HCT116 (cell line): Measurements from ENCODE around the gene TMEM182. TPM values are rescaled to one million over a fixed set of nuclear protein-coding genes. Genes with fewer than 3 reads are reported as not detected.

ENCODE experiments used
- ATAC-seq: fragments of 200-7000 bp; cut with Tn5 transposase; 2 replicates; pipeline ENCODE4 v1.9.1; 2020; ENCODE audit warnings: mild to moderate bottlenecking, moderate library complexity
- BruUV-seq: library from RNA; stranded (reverse); fragments of 400-500 nt; replicated peaks from 2 replicates; lab custom pipeline; 2021; lab: Mats Ljungman, UMichigan
- CTCF ChIA-PET: fragments of 300-600 bp; sonication (Branson Sonifier 250); formaldehyde crosslinking; loops from one replicate; lab custom pipeline; 2021; ENCODE audit warnings: antibody characterized with exemption; lab: Charles Lee
- POLR2A ChIA-PET: fragments of 300-600, 350-600 bp; sonication (Branson Sonifier 250); formaldehyde crosslinking; loops from one replicate; lab custom pipeline; 2021; ENCODE audit warnings: antibody characterized with exemption; lab: Charles Lee
- RAD21 ChIA-PET, 2 experiments: fragments of 300-600 bp; sonication (Branson Sonifier 250); formaldehyde crosslinking; loops; one replicate each; lab custom pipeline; 2023; ENCODE audit warnings: low total read pairs in 2 of 2; ENCODE audit not compliant: uncharacterized antibody in 2 of 2, unreplicated experiment in 2 of 2, low non-redundant PET in 1 of 2; lab: Charles Lee
- DNase-seq: peaks from one replicate; pipeline ENCODE4 v3.0.0-alpha.2; 2010; ENCODE audit warnings: low read depth, low spot score
- H2AFZ ChIP-seq: fragments of 200-600 bp; shearing (Covaris generic), sonication (generic); 2 replicates; pipeline ENCODE4 v1.6.1; 2017; ENCODE audit warnings: low read depth, mixed run types, mixed read lengths, antibody characterized with exemption, low read length; ENCODE audit not compliant: poor library complexity, severe bottlenecking
- H3K27ac ChIP-seq: 2 replicates; pipeline ENCODE4 v1.5.1; 2012; ENCODE audit warnings: low read depth, low read length
- H3K27me3 ChIP-seq: fragments of 200-600 bp; sonication (generic); 2 replicates; pipeline ENCODE4 v1.6.1; 2016; ENCODE audit warnings: mixed run types, low read length, mixed read lengths; ENCODE audit not compliant: insufficient read depth
- H3K36me3 ChIP-seq, 2 experiments: fragments of 200-500 bp in 1 of 2; fragments of 200-600 bp in 1 of 2; sonication (Bioruptor generic) in 1 of 2; sonication (generic) in 1 of 2; 2 replicates each; pipeline versions ENCODE4 v1.5.1 to v1.6.1; 2014 to 2016; ENCODE audit warnings: low read length in 2 of 2, inconsistent platforms in 1 of 2, mixed read lengths in 1 of 2, mixed run types in 1 of 2; ENCODE audit not compliant: insufficient read depth in 2 of 2, control insufficient read depth in 1 of 2
- H3K4me1 ChIP-seq, 2 experiments: fragments of 200-600 bp in 1 of 2; sonication (generic) in 1 of 2; 2 replicates each; pipeline versions ENCODE4 v1.5.1 to v1.6.1; 2012 to 2017; ENCODE audit warnings: low read length in 2 of 2, inconsistent platforms in 1 of 2, mild to moderate bottlenecking in 1 of 2, mixed read lengths in 1 of 2, mixed run types in 1 of 2, moderate library complexity in 1 of 2; ENCODE audit not compliant: insufficient read depth in 2 of 2, control insufficient read depth in 1 of 2
- H3K4me2 ChIP-seq: fragments of 200-600 bp; sonication (generic); 2 replicates; pipeline ENCODE4 v1.6.1; 2017; ENCODE audit warnings: mixed run types, low read length, mixed read lengths
- H3K4me3 ChIP-seq, 2 experiments: fragments of 200-600 bp in 1 of 2; sonication (generic) in 1 of 2; replicated peaks in 1 of 2; 2 replicates each; pipeline ENCODE4 v1.5.1; 2011 to 2016; ENCODE audit warnings: low read length in 2 of 2, control low read depth in 1 of 2, low read depth in 1 of 2, mild to moderate bottlenecking in 1 of 2, mixed read lengths in 1 of 2, mixed run types in 1 of 2
- H3K79me2 ChIP-seq: fragments of 200-600 bp; sonication (generic); 2 replicates; pipeline ENCODE4 v1.6.1; 2017; ENCODE audit warnings: mild to moderate bottlenecking, mixed run types, low read length, moderate library complexity, mixed read lengths; ENCODE audit not compliant: insufficient read depth
- H3K9ac ChIP-seq: fragments of 200-600 bp; sonication (generic); 2 replicates; pipeline ENCODE4 v1.6.1; 2016; ENCODE audit warnings: low read length, mixed read lengths
- H3K9me2 ChIP-seq: fragments of 200-600 bp; sonication (generic), shearing (Covaris generic); 2 replicates; pipeline ENCODE4 v1.6.1; 2017; ENCODE audit warnings: mixed run types, mild to moderate bottlenecking, moderate library complexity; ENCODE audit not compliant: insufficient read depth
- H3K9me3 ChIP-seq, 2 experiments: fragments of 200-500 bp in 1 of 2; fragments of 200-600 bp in 1 of 2; sonication (Bioruptor generic) in 1 of 2; sonication (generic) in 1 of 2; 2 replicates each; pipeline ENCODE4 v1.6.1; 2014 to 2017; ENCODE audit warnings: low read length in 2 of 2, mixed read lengths in 2 of 2, inconsistent platforms in 1 of 2, low read depth in 1 of 2, mild to moderate bottlenecking in 1 of 2, mixed run types in 1 of 2, moderate library complexity in 1 of 2; ENCODE audit not compliant: control insufficient read depth in 1 of 2, insufficient read depth in 1 of 2
- H4K20me1 ChIP-seq: fragments of 200-600 bp; sonication (generic), shearing (Covaris generic); 2 replicates; pipeline ENCODE4 v1.6.1; 2017; ENCODE audit warnings: mixed run types, mild to moderate bottlenecking, moderate library complexity; ENCODE audit not compliant: insufficient read depth
- EZH2phosphoT487 ChIP-seq: fragments of 200-600 bp; IDR thresholded peaks from 2 replicates; pipeline ENCODE4 v1.6.1; 2018; ENCODE audit warnings: antibody characterized with exemption, borderline replicate concordance
- FOSL1 ChIP-seq: IDR thresholded peaks from 2 replicates; pipeline ENCODE4 v1.6.1; 2012; ENCODE audit warnings: low read depth
- JUND ChIP-seq: IDR thresholded peaks from 2 replicates; pipeline ENCODE4 v1.6.1; 2012
- POLR2A ChIP-seq: IDR thresholded peaks from 2 replicates; pipeline ENCODE4 v1.7.0; 2011; ENCODE audit warnings: borderline replicate concordance; ENCODE audit not compliant: insufficient read depth, insufficient read length; ENCODE audit errors: extremely low read depth
- SP1 ChIP-seq: IDR thresholded peaks from 2 replicates; pipeline ENCODE4 v1.6.1; 2012; ENCODE audit warnings: low read depth
- TCF7L2 ChIP-seq: IDR thresholded peaks from 2 replicates; pipeline ENCODE4 v1.7.0; 2011; ENCODE audit warnings: borderline replicate concordance, inconsistent platforms; ENCODE audit not compliant: insufficient read depth, insufficient read length; ENCODE audit errors: extremely low read depth
- YY1 ChIP-seq: IDR thresholded peaks from 2 replicates; pipeline ENCODE4 v1.6.1; 2011; ENCODE audit warnings: low read length, low read depth, moderate library complexity, mild to moderate bottlenecking; ENCODE audit not compliant: insufficient replicate concordance; ENCODE audit errors: extremely low read depth
- ZFX ChIP-seq: fragments of 450-650 bp; IDR thresholded peaks from 2 replicates; pipeline ENCODE4 v1.6.1; 2017
- ZNF274 ChIP-seq: fragments of 200-500 bp; sonication (Bioruptor generic); IDR thresholded peaks from 2 replicates; pipeline ENCODE4 v1.6.1; 2014; ENCODE audit warnings: mild to moderate bottlenecking, low read depth, low read length, inconsistent platforms
- intact Hi-C: fragments of 100-400 bp; cut with micrococcal nuclease; formaldehyde crosslinking; loops from 2 replicates; pipeline ENCODE4 v1.10.0; 2022
- total RNA-seq: library from RNA; stranded (reverse); gene quantifications from one replicate; pipeline ENCODE4 v1.2.1, GENCODE V29; 2021; ENCODE audit not compliant: unreplicated experiment
- TF ChIP-seq, protein P1 (sequence below): IDR thresholded peaks from 2 replicates; pipeline ENCODE4 v1.6.1; 2012; ENCODE audit warnings: low read depth
- TF ChIP-seq, protein P2 (sequence below), 3 experiments: fragments of 200-600 bp in 1 of 3; sonication (generic) in 1 of 3; IDR thresholded peaks in 2 of 3; conservative IDR thresholded peaks in 1 of 3; 2 replicates each; pipeline ENCODE4 v1.5.1; 2012 to 2017; ENCODE audit warnings: low read depth in 2 of 3, low read length in 2 of 3, antibody characterized with exemption in 1 of 3, borderline replicate concordance in 1 of 3, control low read depth in 1 of 3, mild to moderate bottlenecking in 1 of 3, mixed read lengths in 1 of 3, mixed run types in 1 of 3, moderate library complexity in 1 of 3; ENCODE audit not compliant: insufficient read depth in 1 of 3
- TF ChIP-seq, protein P3 (sequence below): IDR thresholded peaks from 2 replicates; pipeline ENCODE4 v1.6.1; 2012
- TF ChIP-seq, protein P4 (sequence below): IDR thresholded peaks from 2 replicates; pipeline ENCODE4 v1.6.1; 2011; ENCODE audit warnings: mild to moderate bottlenecking, low read length, moderate library complexity; ENCODE audit not compliant: insufficient replicate concordance; ENCODE audit errors: extremely low read depth
- TF ChIP-seq, protein P5 (sequence below): IDR thresholded peaks from 2 replicates; pipeline ENCODE4 v1.6.1; 2012

Gene TMEM182
- total RNA-seq, 1 experiment from 2014 or later: 8.4 TPM

DNA sequence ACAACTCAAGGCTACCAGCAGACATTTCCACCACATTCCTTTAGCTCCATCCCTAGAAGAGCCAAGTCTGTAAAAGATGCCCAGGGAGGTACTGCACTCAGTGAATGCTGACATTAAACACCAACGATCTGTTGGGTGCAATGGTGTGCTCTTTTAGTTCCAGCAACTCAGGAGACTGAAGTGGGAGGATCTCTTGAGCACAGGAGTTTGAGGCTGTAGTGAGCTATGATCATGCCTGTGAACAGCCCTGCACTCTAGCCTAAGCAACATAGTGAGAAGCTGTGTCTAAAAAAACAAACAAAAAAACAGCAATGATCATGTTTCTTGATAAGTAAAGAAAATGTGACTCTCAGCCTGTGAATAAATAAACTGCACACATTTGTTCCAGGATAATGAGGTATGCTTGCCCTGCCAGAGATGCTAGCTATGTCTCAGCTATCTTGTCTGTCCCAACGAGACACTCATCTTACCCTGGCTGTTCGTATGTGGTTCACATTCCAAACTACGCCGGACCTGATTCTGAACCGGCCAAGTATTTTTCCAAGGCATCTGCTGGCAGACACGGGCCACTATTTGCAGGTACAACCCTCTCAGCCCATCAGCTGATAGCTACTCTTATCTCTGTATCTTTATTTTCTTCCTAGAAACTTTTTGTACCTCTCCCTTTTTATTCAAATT, 21.8 kb downstream of the TMEM182 start:
- TF ChIP-seq, protein P1, sequence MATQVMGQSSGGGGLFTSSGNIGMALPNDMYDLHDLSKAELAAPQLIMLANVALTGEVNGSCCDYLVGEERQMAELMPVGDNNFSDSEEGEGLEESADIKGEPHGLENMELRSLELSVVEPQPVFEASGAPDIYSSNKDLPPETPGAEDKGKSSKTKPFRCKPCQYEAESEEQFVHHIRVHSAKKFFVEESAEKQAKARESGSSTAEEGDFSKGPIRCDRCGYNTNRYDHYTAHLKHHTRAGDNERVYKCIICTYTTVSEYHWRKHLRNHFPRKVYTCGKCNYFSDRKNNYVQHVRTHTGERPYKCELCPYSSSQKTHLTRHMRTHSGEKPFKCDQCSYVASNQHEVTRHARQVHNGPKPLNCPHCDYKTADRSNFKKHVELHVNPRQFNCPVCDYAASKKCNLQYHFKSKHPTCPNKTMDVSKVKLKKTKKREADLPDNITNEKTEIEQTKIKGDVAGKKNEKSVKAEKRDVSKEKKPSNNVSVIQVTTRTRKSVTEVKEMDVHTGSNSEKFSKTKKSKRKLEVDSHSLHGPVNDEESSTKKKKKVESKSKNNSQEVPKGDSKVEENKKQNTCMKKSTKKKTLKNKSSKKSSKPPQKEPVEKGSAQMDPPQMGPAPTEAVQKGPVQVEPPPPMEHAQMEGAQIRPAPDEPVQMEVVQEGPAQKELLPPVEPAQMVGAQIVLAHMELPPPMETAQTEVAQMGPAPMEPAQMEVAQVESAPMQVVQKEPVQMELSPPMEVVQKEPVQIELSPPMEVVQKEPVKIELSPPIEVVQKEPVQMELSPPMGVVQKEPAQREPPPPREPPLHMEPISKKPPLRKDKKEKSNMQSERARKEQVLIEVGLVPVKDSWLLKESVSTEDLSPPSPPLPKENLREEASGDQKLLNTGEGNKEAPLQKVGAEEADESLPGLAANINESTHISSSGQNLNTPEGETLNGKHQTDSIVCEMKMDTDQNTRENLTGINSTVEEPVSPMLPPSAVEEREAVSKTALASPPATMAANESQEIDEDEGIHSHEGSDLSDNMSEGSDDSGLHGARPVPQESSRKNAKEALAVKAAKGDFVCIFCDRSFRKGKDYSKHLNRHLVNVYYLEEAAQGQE: no peak
- TF ChIP-seq ZNF274 (no peak), ZFX (no peak), YY1 (no peak), FOSL1 (no peak), JUND (no peak), TCF7L2 (no peak), POLR2A (no peak), SP1 (no peak), EZH2phosphoT487 (no peak)
- TF ChIP-seq, protein P2, sequence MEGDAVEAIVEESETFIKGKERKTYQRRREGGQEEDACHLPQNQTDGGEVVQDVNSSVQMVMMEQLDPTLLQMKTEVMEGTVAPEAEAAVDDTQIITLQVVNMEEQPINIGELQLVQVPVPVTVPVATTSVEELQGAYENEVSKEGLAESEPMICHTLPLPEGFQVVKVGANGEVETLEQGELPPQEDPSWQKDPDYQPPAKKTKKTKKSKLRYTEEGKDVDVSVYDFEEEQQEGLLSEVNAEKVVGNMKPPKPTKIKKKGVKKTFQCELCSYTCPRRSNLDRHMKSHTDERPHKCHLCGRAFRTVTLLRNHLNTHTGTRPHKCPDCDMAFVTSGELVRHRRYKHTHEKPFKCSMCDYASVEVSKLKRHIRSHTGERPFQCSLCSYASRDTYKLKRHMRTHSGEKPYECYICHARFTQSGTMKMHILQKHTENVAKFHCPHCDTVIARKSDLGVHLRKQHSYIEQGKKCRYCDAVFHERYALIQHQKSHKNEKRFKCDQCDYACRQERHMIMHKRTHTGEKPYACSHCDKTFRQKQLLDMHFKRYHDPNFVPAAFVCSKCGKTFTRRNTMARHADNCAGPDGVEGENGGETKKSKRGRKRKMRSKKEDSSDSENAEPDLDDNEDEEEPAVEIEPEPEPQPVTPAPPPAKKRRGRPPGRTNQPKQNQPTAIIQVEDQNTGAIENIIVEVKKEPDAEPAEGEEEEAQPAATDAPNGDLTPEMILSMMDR (IDR thresholded peaks at IDR 0.05 in 2 of 3, conservative IDR thresholded peaks at IDR 0.05 in 1 of 3; ENCODE audit: borderline replicate concordance in 1 of 3, insufficient read depth in 1 of 3, low read depth in 2 of 3, low read length in 2 of 3): no peak
- TF ChIP-seq, protein P3, sequence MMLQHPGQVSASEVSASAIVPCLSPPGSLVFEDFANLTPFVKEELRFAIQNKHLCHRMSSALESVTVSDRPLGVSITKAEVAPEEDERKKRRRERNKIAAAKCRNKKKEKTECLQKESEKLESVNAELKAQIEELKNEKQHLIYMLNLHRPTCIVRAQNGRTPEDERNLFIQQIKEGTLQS: no peak
- TF ChIP-seq, protein P4, sequence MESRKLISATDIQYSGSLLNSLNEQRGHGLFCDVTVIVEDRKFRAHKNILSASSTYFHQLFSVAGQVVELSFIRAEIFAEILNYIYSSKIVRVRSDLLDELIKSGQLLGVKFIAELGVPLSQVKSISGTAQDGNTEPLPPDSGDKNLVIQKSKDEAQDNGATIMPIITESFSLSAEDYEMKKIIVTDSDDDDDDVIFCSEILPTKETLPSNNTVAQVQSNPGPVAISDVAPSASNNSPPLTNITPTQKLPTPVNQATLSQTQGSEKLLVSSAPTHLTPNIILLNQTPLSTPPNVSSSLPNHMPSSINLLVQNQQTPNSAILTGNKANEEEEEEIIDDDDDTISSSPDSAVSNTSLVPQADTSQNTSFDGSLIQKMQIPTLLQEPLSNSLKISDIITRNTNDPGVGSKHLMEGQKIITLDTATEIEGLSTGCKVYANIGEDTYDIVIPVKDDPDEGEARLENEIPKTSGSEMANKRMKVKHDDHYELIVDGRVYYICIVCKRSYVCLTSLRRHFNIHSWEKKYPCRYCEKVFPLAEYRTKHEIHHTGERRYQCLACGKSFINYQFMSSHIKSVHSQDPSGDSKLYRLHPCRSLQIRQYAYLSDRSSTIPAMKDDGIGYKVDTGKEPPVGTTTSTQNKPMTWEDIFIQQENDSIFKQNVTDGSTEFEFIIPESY: no peak
- TF ChIP-seq, protein P5, sequence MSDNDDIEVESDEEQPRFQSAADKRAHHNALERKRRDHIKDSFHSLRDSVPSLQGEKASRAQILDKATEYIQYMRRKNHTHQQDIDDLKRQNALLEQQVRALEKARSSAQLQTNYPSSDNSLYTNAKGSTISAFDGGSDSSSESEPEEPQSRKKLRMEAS: no peak
- ChIA-PET POLR2A (no interaction called here), RAD21 (no interaction called here), CTCF (interaction anchor here (1.2 kb wide), 1 partner anchor 30 kb away, joined by 3 read pairs; no protein-coding TSS in a partner anchor)
- H3K27ac ChIP-seq: no peak overlapping the region
- H3K27me3 ChIP-seq: no peaks in the 10 kb centered on the region
- H3K9me3 ChIP-seq: no peaks in the 10 kb centered on the region
- H3K36me3 ChIP-seq: no peaks in the 10 kb centered on the region; a peak in 1 of 4 replicates
- H2AFZ ChIP-seq: no peak overlapping the region
- no peaks in the 10 kb centered on the region for H3K9me2 ChIP-seq
- DNase-seq (no peak), ATAC-seq (no peak)
- no peaks in the 10 kb centered on the region for H3K79me2 ChIP-seq
- no peaks in the 10 kb centered on the region for H4K20me1 ChIP-seq
- intact Hi-C loops: no loop called here
- no peak overlapping the region for H3K9ac ChIP-seq
- BruUV-seq: no TSS peak
- no peaks in the 10 kb centered on the region for H3K4me1 ChIP-seq
- no peak overlapping the region for H3K4me2 ChIP-seq
- H3K4me3 ChIP-seq: no peak overlapping the region
